Activated B cell treated with CpG ODN at 0.5 μM for 24 hours (primary cell): ENCODE measurements around the gene ZWILCH. TPM values are rescaled to one million over a fixed set of nuclear protein-coding genes. Genes with fewer than 3 reads are reported as not detected.

Source experiments
- ATAC-seq: fragments of 200-7000 bp; cut with Tn5 transposase; one replicate; pipeline ENCODE4 v1.10.0; 2021; ENCODE audit warnings: low read depth, mild to moderate bottlenecking, moderate library complexity
- CTCF ChIA-PET: fragments of 350-600 bp; sonication (Branson Sonifier 250); formaldehyde crosslinking; loops from one replicate; lab custom pipeline; 2021; ENCODE audit warnings: antibody characterized with exemption; lab: Charles Lee
- POLR2A ChIA-PET: fragments of 350-600 bp; sonication (Branson Sonifier 250); formaldehyde crosslinking; loops from one replicate; lab custom pipeline; 2021; ENCODE audit warnings: antibody characterized with exemption; lab: Charles Lee
- DNase-seq: peaks from one replicate; pipeline ENCODE4 v3.0.0; 2022
- H3K27ac Mint-ChIP-seq: one replicate; pipeline ENCODE4 v1.8.0; 2020; ENCODE audit warnings: mixed read lengths
- H3K27me3 Mint-ChIP-seq: one replicate; pipeline ENCODE4 v1.8.0; 2021; ENCODE audit warnings: mixed read lengths
- H3K36me3 Mint-ChIP-seq: one replicate; pipeline ENCODE4 v1.8.0; 2021; ENCODE audit warnings: low read depth, mixed read lengths
- H3K4me1 Mint-ChIP-seq: one replicate; pipeline ENCODE4 v1.8.0; 2021; ENCODE audit warnings: mixed read lengths
- H3K4me3 Mint-ChIP-seq: one replicate; pipeline ENCODE4 v1.8.0; 2020; ENCODE audit warnings: mild to moderate bottlenecking, mixed read lengths
- H3K9me3 Mint-ChIP-seq: one replicate; pipeline ENCODE4 v1.8.0; 2020; ENCODE audit warnings: mixed read lengths
- intact Hi-C: fragments of 100-400 bp; cut with micrococcal nuclease; formaldehyde crosslinking; loops from one replicate; pipeline ENCODE4 v1.15.1; 2024
- total RNA-seq: library from RNA; stranded (reverse); gene quantifications from 2 replicates; pipeline ENCODE4 v1.2.3, GENCODE V29; 2022
- TF ChIP-seq, protein P1 (sequence below): fragments of 200-600 bp; IDR thresholded peaks from one replicate; pipeline ENCODE4 v1.8.0; 2022; ENCODE audit warnings: antibody characterized with exemption, mild to moderate bottlenecking

ZWILCH gene
- total RNA-seq, 1 donor from 2014 or later: 13.7 TPM

DNA sequence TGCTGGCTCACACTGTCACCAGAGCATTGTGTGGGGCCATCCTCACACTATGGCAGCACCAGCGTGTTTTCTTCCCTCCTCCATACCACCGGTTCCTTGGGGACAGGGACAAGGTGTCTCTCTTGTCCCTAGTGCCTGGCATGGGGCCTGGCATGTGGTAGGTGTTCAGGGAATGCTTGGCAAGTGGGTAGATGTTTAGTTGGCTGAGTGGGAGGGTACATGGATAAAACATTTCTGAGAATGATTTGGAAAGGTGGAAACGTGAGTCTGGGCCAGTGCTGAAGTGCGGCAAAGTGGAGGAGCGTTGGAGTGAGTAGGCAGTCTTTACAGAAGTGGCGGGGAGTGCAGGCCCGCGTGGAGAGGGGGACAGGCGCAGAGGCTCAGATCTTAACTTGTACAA is 22.6 kb upstream of the ZWILCH start:
- intact Hi-C loops: no loop called here
- POLR2A ChIA-PET: no interaction called here

DNA sequence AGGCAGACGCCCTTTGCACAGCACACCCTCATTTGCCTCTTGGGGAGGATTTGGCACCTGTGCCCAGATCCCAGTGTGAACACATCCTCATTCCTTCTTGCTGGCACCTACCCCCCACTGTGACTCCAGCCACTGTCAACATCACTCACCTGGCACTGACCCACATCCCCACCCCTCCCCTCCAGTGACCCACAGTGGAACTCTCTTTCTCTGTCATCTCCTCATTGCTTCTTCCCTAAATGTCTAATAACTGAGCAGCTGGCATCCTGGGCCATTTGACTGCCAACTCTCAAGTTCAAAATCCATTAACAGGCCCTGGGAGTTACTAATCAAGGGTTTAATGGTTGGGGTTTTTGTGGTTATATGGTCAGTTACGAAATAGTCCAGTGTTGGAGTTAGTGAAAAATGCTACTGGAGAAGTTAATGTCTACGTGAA is 22.0 kb upstream of the ZWILCH start:
- no peak overlapping the region for H3K4me3 Mint-ChIP-seq
- H3K36me3 Mint-ChIP-seq: peaks cover 65% of the 10 kb centered on the region
- H3K27ac Mint-ChIP-seq: no peak overlapping the region
- no peaks in the 10 kb centered on the region for H3K9me3 Mint-ChIP-seq
- TF ChIP-seq, protein P1, sequence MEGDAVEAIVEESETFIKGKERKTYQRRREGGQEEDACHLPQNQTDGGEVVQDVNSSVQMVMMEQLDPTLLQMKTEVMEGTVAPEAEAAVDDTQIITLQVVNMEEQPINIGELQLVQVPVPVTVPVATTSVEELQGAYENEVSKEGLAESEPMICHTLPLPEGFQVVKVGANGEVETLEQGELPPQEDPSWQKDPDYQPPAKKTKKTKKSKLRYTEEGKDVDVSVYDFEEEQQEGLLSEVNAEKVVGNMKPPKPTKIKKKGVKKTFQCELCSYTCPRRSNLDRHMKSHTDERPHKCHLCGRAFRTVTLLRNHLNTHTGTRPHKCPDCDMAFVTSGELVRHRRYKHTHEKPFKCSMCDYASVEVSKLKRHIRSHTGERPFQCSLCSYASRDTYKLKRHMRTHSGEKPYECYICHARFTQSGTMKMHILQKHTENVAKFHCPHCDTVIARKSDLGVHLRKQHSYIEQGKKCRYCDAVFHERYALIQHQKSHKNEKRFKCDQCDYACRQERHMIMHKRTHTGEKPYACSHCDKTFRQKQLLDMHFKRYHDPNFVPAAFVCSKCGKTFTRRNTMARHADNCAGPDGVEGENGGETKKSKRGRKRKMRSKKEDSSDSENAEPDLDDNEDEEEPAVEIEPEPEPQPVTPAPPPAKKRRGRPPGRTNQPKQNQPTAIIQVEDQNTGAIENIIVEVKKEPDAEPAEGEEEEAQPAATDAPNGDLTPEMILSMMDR: no peak
- ChIA-PET POLR2A (no interaction called here), CTCF (no interaction called here)
- no peaks in the 10 kb centered on the region for H3K27me3 Mint-ChIP-seq
- H3K4me1 Mint-ChIP-seq: no peaks in the 10 kb centered on the region
- DNase-seq (no peak), ATAC-seq (no peak)
- intact Hi-C loops: no loop called here

More for the DNA sequence above, 22.6 kb upstream of the ZWILCH start:
- Mint-ChIP-seq H3K4me3 (no peak overlapping the region), H3K9me3 (no peaks in the 10 kb centered on the region), H3K27ac (no peak overlapping the region), H3K27me3 (no peaks in the 10 kb centered on the region), H3K4me1 (no peaks in the 10 kb centered on the region), H3K36me3 (peaks cover 59% of the 10 kb centered on the region)
- CTCF ChIA-PET: no interaction called here
- TF ChIP-seq, protein P1: no peak
- ATAC-seq: no peak
- DNase-seq: no peak

DNA sequence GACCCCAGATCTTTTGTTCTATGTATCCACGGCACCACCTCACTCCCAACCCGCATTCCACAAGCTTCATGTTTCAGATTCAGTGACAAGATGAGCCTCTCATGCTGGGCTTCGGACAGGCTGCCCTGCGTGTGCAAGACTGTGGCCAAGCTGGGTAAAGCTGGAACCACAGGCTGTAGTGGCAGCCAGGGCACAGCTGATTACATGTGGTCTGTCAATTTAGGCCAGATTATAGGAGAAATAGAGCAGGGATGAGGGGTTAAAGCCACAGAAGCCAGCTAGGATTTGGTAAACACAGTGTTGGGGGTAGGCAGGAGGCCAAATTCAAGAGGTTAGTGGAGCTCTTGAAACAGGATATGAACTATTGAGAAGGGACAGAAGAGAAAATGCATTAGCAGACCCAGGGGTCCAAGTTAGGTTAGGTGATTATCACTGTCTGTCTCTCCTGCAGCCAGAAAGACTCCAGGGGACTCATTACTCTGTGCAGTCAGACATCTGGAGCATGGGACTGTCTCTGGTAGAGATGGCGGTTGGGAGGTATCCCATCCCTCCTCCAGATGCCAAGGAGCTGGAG is 20.5 kb upstream of the ZWILCH start:
- POLR2A ChIA-PET: no interaction called here
- TF ChIP-seq, protein P1: no peak
- peaks cover 75% of the 10 kb centered on the region for H3K36me3 Mint-ChIP-seq
- no peaks in the 10 kb centered on the region for H3K4me1 Mint-ChIP-seq
- intact Hi-C loops: no loop called here
- no peak for ATAC-seq
- DNase-seq: no peak
- CTCF ChIA-PET: no interaction called here
- no peaks in the 10 kb centered on the region for H3K27me3 Mint-ChIP-seq
- no peak overlapping the region for H3K4me3 Mint-ChIP-seq
- H3K27ac Mint-ChIP-seq: no peak overlapping the region
- H3K9me3 Mint-ChIP-seq: no peaks in the 10 kb centered on the region

DNA sequence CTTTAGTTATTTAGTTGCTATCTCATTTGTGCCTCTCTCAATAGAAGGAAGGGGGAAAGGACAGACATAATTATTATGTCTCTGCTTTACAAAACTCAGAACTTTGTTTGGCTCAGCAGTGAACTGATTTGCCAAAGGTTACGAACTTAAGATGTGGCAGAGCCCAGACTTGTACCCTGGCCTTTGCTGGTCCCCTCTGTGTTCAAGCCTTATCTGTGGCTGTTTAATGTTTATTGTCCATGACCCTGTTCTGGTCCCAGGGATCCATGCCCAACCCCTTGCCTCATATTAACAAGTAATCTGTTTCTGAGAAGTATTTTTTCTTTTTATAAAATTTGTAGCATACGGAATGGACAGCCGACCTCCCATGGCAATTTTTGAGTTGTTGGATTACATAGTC is 18.2 kb upstream of the ZWILCH start:
- H3K4me1 Mint-ChIP-seq: no peaks in the 10 kb centered on the region
- ATAC-seq: no peak
- TF ChIP-seq, protein P1: no peak
- H3K9me3 Mint-ChIP-seq: no peaks in the 10 kb centered on the region
- intact Hi-C loops: no loop called here
- CTCF ChIA-PET: no interaction called here
- peaks cover 83% of the 10 kb centered on the region for H3K36me3 Mint-ChIP-seq
- H3K4me3 Mint-ChIP-seq: no peak overlapping the region
- no peak for DNase-seq
- POLR2A ChIA-PET: no interaction called here
- no peaks in the 10 kb centered on the region for H3K27me3 Mint-ChIP-seq
- no peak overlapping the region for H3K27ac Mint-ChIP-seq

DNA sequence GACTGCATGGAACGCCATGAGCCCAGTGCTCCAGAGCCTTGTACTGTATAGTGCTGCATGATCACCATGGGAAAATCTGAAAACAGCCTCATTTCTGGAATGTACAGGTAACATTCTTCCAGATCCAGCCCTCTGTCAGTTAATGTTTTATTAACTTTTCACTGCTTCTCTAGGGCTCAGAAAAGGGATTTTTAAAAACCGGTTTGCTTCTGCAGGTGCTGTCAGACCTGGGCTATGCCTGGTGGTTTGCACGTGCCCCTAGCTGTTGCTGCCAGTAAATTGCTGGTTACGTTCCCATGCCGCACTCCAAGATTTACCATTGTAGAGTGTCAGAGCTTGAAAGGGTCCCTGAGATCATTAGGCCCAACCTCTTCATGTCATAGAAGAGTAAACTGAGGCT is 16.6 kb upstream of the ZWILCH start:
- Mint-ChIP-seq H3K27ac (no peak overlapping the region), H3K4me3 (no peak overlapping the region), H3K9me3 (no peaks in the 10 kb centered on the region), H3K36me3 (peaks cover 82% of the 10 kb centered on the region), H3K4me1 (no peaks in the 10 kb centered on the region), H3K27me3 (no peaks in the 10 kb centered on the region)
- intact Hi-C loops: no loop called here
- ChIA-PET CTCF (no interaction called here), POLR2A (no interaction called here)
- TF ChIP-seq, protein P1: no peak
- ATAC-seq (no peak), DNase-seq (no peak)
